Measurements from ENCODE around the gene NRCAM.

Gene NRCAM

DNA sequence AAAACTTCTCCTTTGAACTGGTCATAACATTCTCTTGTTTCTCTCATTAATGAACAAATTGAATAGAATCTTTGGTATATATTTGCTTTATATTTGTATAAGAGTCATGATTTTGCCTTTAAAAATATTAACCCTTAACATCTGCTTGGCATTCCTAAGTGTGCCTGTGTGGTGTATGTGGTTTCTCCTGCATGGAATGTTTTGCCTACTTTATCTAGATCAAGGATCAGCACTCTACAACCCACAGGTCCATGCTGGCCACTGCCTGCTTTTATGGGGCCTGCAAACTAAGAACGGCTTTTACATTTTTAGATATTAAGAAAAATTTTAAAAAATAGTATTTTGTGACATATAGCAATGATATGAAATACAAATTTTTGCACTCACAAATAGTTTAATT lies 321.8 kb downstream of the NRCAM start:
- H3K4me3 ChIP-seq (ENCODE audit: low read length) = no peak overlapping the region
- DNase-seq (ENCODE audit: low read depth) = no peak
- TF ChIP-seq, protein P1, sequence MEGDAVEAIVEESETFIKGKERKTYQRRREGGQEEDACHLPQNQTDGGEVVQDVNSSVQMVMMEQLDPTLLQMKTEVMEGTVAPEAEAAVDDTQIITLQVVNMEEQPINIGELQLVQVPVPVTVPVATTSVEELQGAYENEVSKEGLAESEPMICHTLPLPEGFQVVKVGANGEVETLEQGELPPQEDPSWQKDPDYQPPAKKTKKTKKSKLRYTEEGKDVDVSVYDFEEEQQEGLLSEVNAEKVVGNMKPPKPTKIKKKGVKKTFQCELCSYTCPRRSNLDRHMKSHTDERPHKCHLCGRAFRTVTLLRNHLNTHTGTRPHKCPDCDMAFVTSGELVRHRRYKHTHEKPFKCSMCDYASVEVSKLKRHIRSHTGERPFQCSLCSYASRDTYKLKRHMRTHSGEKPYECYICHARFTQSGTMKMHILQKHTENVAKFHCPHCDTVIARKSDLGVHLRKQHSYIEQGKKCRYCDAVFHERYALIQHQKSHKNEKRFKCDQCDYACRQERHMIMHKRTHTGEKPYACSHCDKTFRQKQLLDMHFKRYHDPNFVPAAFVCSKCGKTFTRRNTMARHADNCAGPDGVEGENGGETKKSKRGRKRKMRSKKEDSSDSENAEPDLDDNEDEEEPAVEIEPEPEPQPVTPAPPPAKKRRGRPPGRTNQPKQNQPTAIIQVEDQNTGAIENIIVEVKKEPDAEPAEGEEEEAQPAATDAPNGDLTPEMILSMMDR (conservative IDR thresholded peaks at IDR 0.05; ENCODE audit: low read length) = no peak

DNA sequence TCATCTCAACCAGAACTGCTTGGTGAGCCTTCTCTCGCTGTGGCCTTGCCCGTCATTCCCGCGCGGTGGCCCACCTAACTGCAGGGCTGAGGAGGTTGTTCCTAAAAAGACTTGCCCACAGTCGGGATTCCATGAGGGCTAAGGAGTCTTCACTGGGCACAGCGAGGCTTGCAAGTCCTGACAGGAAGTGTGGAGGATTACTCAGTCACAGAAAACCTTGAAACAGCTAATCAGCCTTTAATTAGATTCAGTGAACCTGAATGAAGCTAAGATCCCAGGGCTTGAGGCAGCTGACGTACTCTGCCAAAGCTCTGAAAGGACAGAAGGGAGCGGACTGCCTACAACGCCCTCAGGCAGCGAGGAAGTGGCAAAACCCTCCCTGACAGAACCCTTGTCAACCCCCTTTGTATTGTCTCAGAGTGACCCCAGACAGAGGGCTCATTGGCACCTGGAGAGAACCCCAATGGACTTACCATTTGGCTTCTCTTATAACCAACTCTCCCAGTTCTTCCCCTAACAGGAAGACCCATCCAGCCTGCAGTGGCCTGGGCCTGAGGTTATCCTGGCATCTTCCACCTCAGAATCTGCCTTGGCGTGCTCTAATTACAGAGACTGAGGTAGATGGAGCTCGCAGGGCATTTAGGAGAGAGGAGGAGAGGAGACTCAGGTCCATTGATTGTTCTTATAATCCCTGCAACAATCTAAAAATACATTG lies 323.5 kb downstream of the NRCAM start:
- no peak for DNase-seq (ENCODE audit: low read depth)
- H3K4me3 ChIP-seq (ENCODE audit: low read length) = no peak overlapping the region
- TF ChIP-seq, protein P1 (conservative IDR thresholded peaks at IDR 0.05; ENCODE audit: low read length) = no peak

DNA sequence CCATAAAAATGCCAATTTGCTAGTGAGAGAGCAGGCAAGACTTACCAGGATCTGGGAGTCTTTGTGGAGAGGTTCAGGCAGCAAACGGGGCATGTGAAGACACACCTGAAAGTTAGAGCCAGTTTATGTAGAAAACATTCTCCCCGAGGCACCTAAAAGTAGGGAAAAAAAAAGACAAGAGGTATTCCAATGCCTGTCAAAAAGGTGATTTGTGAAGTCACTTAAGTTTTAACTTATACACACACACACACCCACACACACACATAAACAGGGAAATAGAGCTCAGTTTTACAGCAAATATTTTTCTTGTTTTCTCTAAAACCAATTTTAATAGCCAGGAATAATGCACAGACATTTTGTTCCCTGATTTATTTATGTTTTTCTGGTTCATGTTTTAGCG lies 326.0 kb downstream of the NRCAM start, which contains the start of gene LAMB4:
TSS of gene LAMB4 (minus strand) at position 101 of the 400 bp plus-strand sequence. CDS start 7,197 bp downstream, outside the sequence.
- TF ChIP-seq, protein P1 (conservative IDR thresholded peaks at IDR 0.05; ENCODE audit: low read length) = no peak
- DNase-seq (ENCODE audit: low read depth) = no peak

DNA sequence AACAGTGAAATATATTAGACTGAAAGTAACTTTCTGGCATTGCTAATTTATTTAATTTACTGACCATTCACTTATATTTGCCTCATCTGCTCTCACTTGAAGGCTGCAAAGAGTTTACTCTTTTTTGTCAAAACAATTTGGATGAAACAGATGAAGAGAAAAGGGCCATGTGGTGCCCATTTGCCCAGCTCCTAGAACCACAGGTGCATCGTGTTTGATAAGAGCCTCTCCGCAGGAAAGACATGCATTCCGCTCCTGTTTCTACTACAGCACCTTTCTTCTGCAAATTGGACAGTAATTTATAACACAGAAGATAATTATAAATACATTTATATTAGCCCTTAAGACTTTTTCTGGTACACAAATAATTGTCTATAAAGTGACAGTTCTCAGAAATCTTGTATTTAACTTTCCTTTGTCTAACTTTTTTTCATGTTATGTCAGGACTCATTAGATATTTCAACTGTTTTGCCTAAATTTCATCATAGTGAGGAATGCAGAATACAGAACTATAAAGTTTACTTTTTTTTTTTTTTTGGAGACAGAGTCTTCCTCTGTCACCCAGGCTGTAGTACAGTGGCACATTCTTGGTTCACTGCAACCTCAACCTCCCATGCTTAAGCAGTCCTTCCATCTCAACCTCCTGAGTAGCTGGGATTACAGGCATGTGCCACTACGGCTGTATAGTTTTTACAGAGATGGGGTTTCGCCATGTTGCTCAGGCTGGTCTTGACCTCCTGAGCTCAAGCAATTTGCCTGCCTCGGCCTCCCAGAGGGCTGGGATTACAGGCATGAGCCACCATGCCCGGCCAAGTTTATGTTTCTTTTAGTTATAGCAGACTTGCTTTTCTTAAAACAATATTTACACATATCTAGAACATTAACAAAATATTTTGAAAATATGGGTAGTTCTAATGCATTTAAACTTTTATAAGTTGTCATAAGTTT lies 326.9 kb downstream of the NRCAM start:
- H3K4me3 ChIP-seq (ENCODE audit: low read length) = no peak overlapping the region
- TF ChIP-seq, protein P1 (conservative IDR thresholded peaks at IDR 0.05; ENCODE audit: low read length) = no peak
- peak; percentile 26 for DNase-seq (ENCODE audit: low read depth)

More for the DNA sequence above, 326.0 kb downstream of the NRCAM start, which contains the start of gene LAMB4:
- H3K4me3 ChIP-seq (ENCODE audit: low read length) = no peak within 1 kb of the TSS

DNA sequence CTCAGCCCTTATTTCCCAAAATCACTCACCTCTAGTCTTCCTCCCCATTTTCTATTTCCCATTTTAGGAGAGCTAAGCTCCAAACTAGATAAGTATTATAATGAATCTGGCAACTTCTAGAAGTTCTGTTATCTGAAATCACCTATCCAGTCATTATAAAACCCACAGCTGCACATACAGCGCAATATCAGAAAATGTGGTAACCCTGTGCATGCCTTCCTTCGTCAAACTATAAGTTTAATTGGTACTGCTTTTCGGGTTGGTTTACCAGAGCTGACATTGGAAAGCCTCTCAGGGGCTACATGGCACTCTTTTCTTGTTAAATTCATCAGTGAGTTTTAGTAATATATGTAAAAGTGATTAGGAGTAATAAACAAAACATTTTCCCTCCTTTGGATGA lies 327.7 kb downstream of the NRCAM start:
- TF ChIP-seq, protein P1 (conservative IDR thresholded peaks at IDR 0.05; ENCODE audit: low read length) = no peak
- no peak for DNase-seq (ENCODE audit: low read depth)
- no peak overlapping the region for H3K4me3 ChIP-seq (ENCODE audit: low read length)

DNA sequence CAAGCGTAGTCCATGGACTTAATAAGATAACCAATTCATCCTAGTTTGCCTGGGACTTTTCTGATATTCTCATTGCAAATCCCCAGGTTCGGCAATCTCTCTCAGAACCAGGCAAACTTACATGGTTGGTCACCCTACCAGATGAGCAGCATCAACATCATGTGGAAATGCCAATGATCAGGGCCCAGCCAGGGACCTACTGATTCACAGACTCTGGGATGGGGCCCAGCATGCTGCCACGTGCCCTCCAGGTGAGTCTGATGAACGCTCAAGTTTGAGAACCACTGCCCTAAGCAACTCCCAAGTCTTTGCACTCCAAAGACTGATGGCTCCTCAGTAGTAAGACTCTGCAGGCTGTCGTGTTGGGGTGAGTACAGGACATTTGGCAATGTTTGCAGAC lies 328.8 kb downstream of the NRCAM start:
- no peak overlapping the region for H3K4me3 ChIP-seq (ENCODE audit: low read length)
- TF ChIP-seq, protein P1 (conservative IDR thresholded peaks at IDR 0.05; ENCODE audit: low read length) = no peak
- DNase-seq (ENCODE audit: low read depth) = no peak
